ENCODE data around the gene NCEH1. TPM values are rescaled to one million over a fixed set of nuclear protein-coding genes. Genes with fewer than 3 reads are reported as not detected.
"Not testable (repeated sequence)": the region's sequence is repeated elsewhere in the genome, so short reads cannot be mapped to it uniquely, and the experiment has no call there.

NCEH1 gene, protein sequence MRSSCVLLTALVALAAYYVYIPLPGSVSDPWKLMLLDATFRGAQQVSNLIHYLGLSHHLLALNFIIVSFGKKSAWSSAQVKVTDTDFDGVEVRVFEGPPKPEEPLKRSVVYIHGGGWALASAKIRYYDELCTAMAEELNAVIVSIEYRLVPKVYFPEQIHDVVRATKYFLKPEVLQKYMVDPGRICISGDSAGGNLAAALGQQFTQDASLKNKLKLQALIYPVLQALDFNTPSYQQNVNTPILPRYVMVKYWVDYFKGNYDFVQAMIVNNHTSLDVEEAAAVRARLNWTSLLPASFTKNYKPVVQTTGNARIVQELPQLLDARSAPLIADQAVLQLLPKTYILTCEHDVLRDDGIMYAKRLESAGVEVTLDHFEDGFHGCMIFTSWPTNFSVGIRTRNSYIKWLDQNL
- 1 to 10 TPM; 3.5 to 4.8 (median 4.8) TPM for polyA plus RNA-seq (ENCODE audit: insufficient read length in 4 of 4)

DNA sequence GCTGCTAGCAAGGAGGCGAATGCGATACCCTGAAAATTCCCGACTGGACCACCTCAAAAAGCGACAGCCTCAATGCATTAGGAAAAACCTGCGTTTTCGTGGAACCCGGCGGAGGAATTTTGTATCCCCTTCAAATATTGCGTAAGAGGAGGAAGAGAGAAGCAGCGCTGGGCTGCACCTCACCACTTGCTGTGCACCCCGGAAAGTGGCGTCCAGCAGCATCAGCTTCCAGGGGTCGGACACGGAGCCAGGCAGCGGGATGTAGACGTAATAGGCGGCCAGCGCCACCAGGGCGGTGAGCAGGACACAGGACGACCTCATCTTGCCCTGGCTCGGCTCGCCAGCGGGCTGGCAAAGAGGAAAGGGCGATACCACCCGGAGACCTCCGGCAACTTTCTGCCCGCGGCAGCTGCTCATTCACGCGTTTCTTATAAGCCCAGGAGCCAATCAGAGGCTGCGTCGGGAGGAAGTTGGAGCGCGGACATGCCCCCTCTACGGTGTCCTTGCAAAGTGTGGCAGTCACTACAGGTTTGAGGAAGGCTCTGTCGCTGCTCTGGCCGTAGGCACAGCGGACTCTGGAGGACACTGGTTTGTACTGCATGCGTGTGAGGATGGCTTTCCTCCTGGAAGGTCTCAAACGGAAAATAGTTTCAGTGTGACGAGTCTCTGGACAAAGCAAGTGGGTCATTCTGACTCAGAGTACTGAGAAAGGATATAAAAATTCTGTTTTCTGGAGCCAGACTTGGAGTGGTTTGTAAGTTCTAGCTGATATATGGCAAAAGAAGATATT lies at the start of gene NCEH1:
NCEH1 (minus strand) TSS at position 404 of the 790 bp plus-strand sequence; CDS start at position 321, 83 bp downstream.
- DNase-seq (ENCODE audit: low read depth in 4 of 4, low spot score in 2 of 4) = peak; percentile 53 to 84 (median 66)

DNA sequence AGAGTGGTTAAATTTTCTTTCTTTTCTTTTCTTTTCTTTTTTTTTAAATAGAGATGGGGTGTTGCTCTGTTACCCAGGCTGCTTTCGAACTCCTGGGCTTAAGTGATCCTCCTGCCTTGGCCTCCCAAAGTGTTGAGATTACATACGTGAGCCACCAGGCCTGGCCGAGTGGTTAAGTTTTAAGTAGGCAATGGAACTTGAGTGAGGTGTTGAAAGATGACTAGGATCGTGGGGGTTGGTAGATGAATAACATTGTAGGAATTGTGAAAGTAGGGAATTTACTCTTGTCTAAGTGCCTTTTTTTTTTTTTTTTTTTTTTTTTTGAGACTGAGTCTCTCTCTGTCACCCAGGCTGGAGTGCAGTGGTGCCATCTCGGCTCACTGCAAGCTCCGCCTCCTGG lies 49.5 kb upstream of the NCEH1 start:
- DNase-seq (ENCODE audit: low read depth in 4 of 4, low spot score in 2 of 4) = not testable (repeated sequence)

DNA sequence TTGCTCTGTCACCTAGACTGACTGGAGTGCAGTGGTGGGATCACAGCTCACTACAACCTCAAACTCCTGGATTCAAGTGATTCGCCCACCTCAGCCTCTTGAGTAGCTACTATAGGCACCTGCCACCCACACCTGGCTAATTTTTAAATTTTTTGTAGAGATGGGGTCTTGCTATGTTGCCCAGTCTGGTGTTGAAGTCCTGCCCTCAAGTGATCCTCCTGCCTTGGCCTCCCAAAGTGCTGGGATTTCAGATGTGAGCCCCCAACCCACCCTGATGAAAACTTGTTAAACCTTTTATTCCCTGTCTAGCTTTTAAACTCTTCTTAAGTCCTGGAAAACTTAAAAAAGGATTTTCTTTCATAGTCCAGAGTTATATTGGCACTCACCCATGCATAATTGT lies 42.3 kb upstream of the NCEH1 start:
- no peak for DNase-seq (ENCODE audit: low read depth in 4 of 4, low spot score in 2 of 4)

DNA sequence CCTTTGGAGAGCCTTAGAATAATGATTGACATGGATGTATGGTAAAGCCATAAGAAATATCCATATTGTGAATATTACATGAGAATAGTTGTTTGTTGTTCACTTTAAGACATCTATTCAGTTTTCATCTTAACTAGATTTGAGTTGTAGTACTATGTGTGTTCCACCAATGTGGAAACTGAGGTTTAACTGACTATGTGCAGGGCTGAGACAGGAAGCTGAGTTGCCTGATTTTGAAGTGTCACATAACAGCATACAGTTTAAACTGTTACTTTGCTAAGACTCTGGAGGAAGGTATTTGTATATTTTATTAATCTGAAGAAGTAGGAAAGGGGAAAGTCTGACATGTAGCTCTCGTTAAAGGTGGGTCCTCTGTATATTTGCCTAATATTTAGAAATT lies 41.8 kb upstream of the NCEH1 start:
- DNase-seq (ENCODE audit: low read depth in 4 of 4, low spot score in 2 of 4) = no peak

- DNase-seq (ENCODE audit: low read depth in 4 of 4, low spot score in 2 of 4) = peak in 2 of 4 donors; percentile 3 to 21
These were observed 40.4 kb upstream of the NCEH1 start for GRCh38 chr3:172751175-172751704.

GRCh38 chr3:172750368-172751174 lies 39.7 kb upstream of the NCEH1 start, which contains the start of gene ECT2:
ECT2 (plus strand) TSS chr3:172750726; CDS start chr3:172754531, 3,805 bp downstream.
- DNase-seq (ENCODE audit: low read depth in 4 of 4, low spot score in 2 of 4) = peak; percentile 96 to 99 (median 96)

GRCh38 chr3:172750069-172750367 lies 39.2 kb upstream of the NCEH1 start:
- no peak for DNase-seq (ENCODE audit: low read depth in 4 of 4, low spot score in 2 of 4)

DNA sequence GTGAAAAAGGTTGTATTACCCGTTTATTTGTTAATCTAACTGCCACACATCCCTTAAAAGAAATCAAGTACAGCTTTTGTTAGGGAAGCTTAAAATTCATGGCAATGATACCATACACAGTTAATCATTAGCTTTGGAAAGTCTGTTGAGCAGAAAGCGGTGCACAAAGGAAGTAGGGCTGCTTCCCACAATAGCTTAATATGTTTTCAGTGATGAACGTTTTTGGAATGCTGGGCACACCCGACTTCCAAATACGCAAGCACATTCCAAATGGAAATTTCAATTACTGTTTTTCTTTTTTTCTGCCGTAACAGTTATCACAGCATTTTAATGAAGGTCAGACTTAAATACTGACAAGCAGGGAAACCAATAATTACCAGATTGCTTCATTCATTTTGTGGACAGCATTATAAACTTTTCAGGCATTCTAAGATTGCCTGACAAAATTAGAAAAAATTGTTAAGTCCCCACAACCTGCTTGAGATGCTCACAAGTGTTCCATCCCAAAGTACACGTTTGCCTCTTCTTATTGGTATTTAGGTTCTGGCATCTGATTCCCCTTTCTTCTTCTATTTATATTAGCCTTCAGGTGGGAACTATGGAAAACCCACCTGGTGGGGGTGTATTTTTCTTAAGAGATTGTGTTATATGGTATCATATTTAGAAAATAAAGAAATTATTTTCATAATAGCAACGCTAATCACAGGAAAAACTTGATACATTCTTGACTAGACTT lies 38.5 kb upstream of the NCEH1 start:
- DNase-seq (ENCODE audit: low read depth in 4 of 4, low spot score in 2 of 4) = peak in 3 of 4 donors; percentile 3 to 29 (median 11)

DNA sequence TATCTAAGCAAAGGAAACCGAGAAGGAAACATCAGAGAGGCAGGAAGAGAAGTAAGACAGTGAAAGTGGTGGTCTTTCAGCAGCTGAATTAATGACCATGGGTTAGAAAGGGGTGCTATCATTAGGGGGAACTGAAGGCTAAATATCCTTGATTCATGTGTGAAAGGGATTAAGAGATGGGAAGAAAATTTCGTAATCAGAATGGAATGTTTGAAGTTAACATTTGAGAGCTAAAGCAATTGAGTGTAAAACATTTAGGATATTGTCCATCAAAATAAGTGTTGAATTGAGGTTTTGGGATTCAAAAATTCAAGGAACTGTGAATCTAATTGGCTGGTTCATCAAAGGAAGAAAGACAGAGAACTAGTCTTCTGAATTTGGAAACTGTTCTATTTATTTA lies 35.6 kb upstream of the NCEH1 start:
- DNase-seq (ENCODE audit: low read depth in 4 of 4, low spot score in 2 of 4) = no peak

GRCh38 chr3:172739462-172739861 lies 28.6 kb upstream of the NCEH1 start:
- no peak for DNase-seq (ENCODE audit: low read depth in 4 of 4, low spot score in 2 of 4)

GRCh38 chr3:172735014-172735413 lies 24.1 kb upstream of the NCEH1 start:
- DNase-seq (ENCODE audit: low read depth in 4 of 4, low spot score in 2 of 4) = no peak

DNA sequence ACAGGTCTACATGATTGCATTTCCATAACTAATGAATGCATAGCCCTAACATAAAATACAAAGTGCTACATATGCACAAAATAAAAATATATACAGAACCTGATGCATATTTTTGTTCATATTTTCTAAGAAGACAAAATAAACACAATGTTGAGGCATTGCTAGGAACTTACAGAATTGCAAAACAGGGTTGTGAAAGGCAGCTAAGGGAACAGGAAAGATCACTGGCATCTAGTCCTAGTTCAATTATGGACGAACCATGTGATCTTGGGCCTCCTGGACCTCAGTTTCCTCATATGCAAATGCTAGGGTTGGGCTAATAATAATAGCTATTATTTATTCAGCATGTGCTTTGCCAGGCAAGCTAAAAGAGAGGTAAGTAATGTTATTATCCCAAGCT lies 15.5 kb upstream of the NCEH1 start:
- DNase-seq (ENCODE audit: low read depth in 4 of 4, low spot score in 2 of 4) = no peak

DNA sequence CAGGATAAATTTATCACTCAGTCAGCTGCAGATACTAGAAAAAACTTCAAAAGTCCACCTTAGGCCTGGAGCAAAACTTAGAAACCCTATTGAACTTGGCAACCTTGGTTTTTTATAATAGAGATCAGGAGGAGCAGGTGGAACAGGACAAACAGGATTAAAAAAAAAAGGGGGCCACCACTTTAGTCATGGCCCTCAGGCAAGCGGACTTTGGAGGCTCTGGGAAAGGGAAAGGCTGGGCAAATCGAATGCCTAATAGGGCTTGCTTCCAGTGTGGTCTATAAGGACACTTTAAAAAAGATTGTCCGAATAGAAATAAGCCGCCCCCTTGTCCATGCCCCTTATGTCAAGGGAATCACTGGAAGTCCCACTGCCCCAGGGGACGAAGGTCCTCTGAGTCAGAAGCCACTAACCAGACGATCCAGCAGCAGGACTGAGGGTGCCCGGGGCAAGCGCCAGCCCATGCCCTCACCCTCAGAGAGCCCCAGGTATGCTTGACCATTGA lies 11.7 kb upstream of the NCEH1 start:
- not testable (repeated sequence) for DNase-seq (ENCODE audit: low read depth in 4 of 4, low spot score in 2 of 4)

- DNase-seq (ENCODE audit: low read depth in 4 of 4, low spot score in 2 of 4) = no peak
These were observed 6.7 kb upstream of the NCEH1 start for GRCh38 chr3:172717493-172718088.

DNA sequence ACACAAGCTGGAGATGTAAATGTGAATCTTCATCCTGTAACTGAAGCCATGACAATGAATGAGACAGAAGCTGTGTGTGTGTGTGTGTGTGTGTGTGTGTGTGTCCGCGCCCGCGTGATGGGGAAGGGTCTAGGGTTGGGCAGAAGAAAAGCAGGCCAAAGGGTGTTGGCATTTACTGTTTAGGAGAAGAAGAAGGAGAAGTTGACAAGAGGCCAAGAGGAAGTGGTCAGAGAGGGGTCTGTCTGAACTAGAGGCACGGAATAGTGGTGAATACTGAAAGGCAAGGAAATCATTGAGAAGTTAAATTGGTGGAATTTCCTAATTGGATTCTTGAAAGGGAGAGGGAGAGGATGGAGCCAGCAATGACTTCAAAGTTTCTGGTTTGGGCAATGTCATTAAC lies 5.6 kb upstream of the NCEH1 start:
- no peak for DNase-seq (ENCODE audit: low read depth in 4 of 4, low spot score in 2 of 4)

GRCh38 chr3:172713316-172713715 lies 2.4 kb upstream of the NCEH1 start:
- no peak for DNase-seq (ENCODE audit: low read depth in 4 of 4, low spot score in 2 of 4)

GRCh38 chr3:172711454-172711795 lies 558 bp upstream of the NCEH1 start:
- DNase-seq (ENCODE audit: low read depth in 4 of 4, low spot score in 2 of 4) = no peak

DNA sequence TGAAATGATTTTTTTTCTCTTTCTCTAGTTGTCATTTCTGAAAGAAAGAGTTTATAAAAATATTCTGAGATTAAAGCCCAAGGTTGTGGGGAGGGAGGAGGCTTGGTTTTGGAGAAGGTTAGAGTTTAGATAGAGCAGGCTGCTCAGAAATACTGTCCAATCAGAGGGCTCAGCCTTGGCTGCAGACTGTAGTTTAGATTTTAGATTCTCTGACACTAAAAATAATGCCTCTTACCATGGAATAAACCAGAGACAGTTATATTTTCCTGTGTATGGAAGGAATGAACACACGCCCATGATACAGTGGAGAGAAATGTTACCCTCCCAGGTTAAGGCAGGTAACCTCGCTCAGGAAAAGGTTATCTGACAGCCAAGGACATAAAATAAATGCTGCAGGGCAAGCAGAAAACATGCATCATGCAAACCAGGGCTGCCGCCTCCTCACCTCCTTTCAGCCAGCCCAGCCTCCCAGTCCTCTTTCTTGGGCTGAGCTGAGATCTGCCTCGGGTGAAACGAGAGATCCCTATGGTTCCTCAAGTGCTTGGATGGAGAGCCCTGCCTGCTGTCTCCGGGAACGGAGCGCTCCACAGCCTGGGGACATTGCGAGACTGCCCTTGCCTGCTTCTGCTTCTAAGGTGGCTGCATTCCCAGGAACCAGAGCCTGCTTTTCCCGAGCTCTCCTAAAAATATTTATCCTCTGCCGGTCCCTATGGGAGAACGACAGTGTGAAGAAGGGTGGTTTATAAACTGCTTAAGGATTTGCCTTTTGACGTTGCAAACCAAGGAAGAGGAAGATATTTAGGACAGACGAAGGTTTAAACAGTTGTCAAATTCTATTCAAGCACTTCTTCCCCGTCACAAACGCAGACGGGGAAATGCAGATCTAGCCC lies 848 bp downstream of the NCEH1 start:
- peak in 3 of 4 donors; percentile 4 to 53 (median 16) for DNase-seq (ENCODE audit: low read depth in 4 of 4, low spot score in 2 of 4)

All from left renal cortex interstitium (tissue), 4 donors.